H1 (cell line): Measurements from ENCODE around the gene VEPH1. TPM values are rescaled to one million over a fixed set of nuclear protein-coding genes. Genes with fewer than 3 reads are reported as not detected.

Source experiments
- CTCF ChIA-PET: fragments of 300-600 bp; sonication (Branson Sonifier 250); formaldehyde crosslinking; loops from one replicate; lab custom pipeline; 2021; ENCODE audit not compliant: partially characterized antibody; lab: Charles Lee
- POLR2A ChIA-PET: fragments of 300-600 bp; sonication (Branson Sonifier 250); formaldehyde crosslinking; loops from one replicate; lab custom pipeline; 2021; ENCODE audit warnings: inconsistent platforms; ENCODE audit not compliant: partially characterized antibody; lab: Charles Lee
- DNase-seq, 2 experiments: peaks; one replicate each; pipeline versions ENCODE4 v3.0.0 to v3.0.0-alpha.2; 2010 to 2022; ENCODE audit warnings: low spot score in 2 of 2, low read depth in 1 of 2, mixed read lengths in 1 of 2
- FAIRE-seq: peaks from 2 replicates; lab custom pipeline; 2011; peaks lifted over from hg19 to GRCh38; lab: Jason Lieb, UNC
- H2AFZ ChIP-seq: 2 replicates; pipeline ENCODE4 v1.8.1; 2012; ENCODE audit warnings: low read length, inconsistent platforms
- H2AK5ac ChIP-seq: 2 replicates; pipeline ENCODE4 v1.6.1; 2013; ENCODE audit warnings: low read depth, low read length
- H2BK120ac ChIP-seq: replicated peaks from 2 replicates; pipeline ENCODE3; 2013; ENCODE audit warnings: low read depth, low read length, inconsistent platforms
- H2BK12ac ChIP-seq: 2 replicates; pipeline ENCODE4 v1.6.1; 2013; ENCODE audit warnings: low read depth, low read length
- H2BK15ac ChIP-seq: 2 replicates; pipeline ENCODE4 v1.6.1; 2013; ENCODE audit warnings: low read length
- H2BK20ac ChIP-seq: 2 replicates; pipeline ENCODE4 v1.6.1; 2013; ENCODE audit warnings: low read length
- H2BK5ac ChIP-seq: 2 replicates; pipeline ENCODE4 v1.6.1; 2013; ENCODE audit warnings: low read depth, low read length
- H3K14ac ChIP-seq: 2 replicates; pipeline ENCODE4 v1.6.1; 2013; ENCODE audit warnings: inconsistent platforms; ENCODE audit not compliant: insufficient read length
- H3K18ac ChIP-seq: 2 replicates; pipeline ENCODE4 v1.6.1; 2013; ENCODE audit warnings: low read length; ENCODE audit errors: extremely low read depth
- H3K23ac ChIP-seq: 2 replicates; pipeline ENCODE4 v1.6.1; 2013; ENCODE audit warnings: inconsistent platforms; ENCODE audit not compliant: insufficient read length
- H3K23me2 ChIP-seq: 2 replicates; pipeline ENCODE4 v1.6.1; 2013; ENCODE audit warnings: low read depth, low read length
- H3K27ac ChIP-seq: 2 replicates; pipeline ENCODE4 v1.6.1; 2011; ENCODE audit warnings: low read depth, low read length, inconsistent platforms
- H3K27me3 ChIP-seq, 4 experiments: replicated peaks in 1 of 4; 1 replicate in 1 of 4; 2 replicates in 3 of 4; pipeline versions ENCODE4 v1.6.1 to v1.8.1; 2011 to 2013; ENCODE audit warnings: low read length in 3 of 4, mild to moderate bottlenecking in 3 of 4, inconsistent platforms in 2 of 4, mixed read lengths in 2 of 4, moderate library complexity in 1 of 4; ENCODE audit not compliant: control insufficient read depth in 3 of 4, insufficient read depth in 3 of 4; ENCODE audit errors: extremely low read depth in 1 of 4
- H3K36me3 ChIP-seq, 4 experiments: 2 replicates each; pipeline versions ENCODE4 v1.6.1 to v1.8.1; 2011 to 2013; ENCODE audit warnings: mild to moderate bottlenecking in 4 of 4, low read length in 3 of 4, moderate library complexity in 2 of 4, control low read depth in 1 of 4, inconsistent platforms in 1 of 4; ENCODE audit not compliant: insufficient read depth in 4 of 4, control insufficient read depth in 2 of 4
- H3K4ac ChIP-seq: replicated peaks from 2 replicates; pipeline ENCODE3; 2013; ENCODE audit warnings: low read length, low read depth, mixed read lengths, inconsistent platforms; ENCODE audit not compliant: insufficient read length
- H3K4me1 ChIP-seq, 4 experiments: replicated peaks in 1 of 4; 1 replicate in 1 of 4; 2 replicates in 3 of 4; pipeline versions ENCODE4 v1.6.1 to v1.8.1; 2011 to 2013; ENCODE audit warnings: low read length in 3 of 4, inconsistent platforms in 2 of 4, mixed read lengths in 1 of 4; ENCODE audit not compliant: insufficient read depth in 4 of 4, control insufficient read depth in 3 of 4
- H3K4me2 ChIP-seq, 2 experiments: 2 replicates each; pipeline versions ENCODE4 v1.6.1 to v1.8.1; 2011 to 2013; ENCODE audit warnings: low read depth in 2 of 2, low read length in 2 of 2, control low read depth in 1 of 2, inconsistent platforms in 1 of 2, mild to moderate bottlenecking in 1 of 2; ENCODE audit not compliant: insufficient read depth in 1 of 2
- H3K4me3 ChIP-seq, 4 experiments: fragments of 200-600, 300-600 bp in 1 of 4; sonication (generic), shearing (Covaris generic), sonication (Bioruptor Twin) in 1 of 4; 2 replicates each; pipeline versions ENCODE4 v1.5.1 to v1.8.1; 2011 to 2016; ENCODE audit warnings: low read length in 4 of 4, low read depth in 3 of 4, control low read depth in 2 of 4, inconsistent platforms in 2 of 4, mild to moderate bottlenecking in 2 of 4, mixed read lengths in 1 of 4, moderate library complexity in 1 of 4; ENCODE audit not compliant: insufficient read depth in 2 of 4; ENCODE audit errors: extremely low read depth in 1 of 4
- H3K56ac ChIP-seq: replicated peaks from 2 replicates; pipeline ENCODE3; 2013; ENCODE audit warnings: low read depth, mild to moderate bottlenecking, mixed read lengths, low read length, inconsistent platforms; ENCODE audit not compliant: insufficient read length
- H3K79me1 ChIP-seq: 2 replicates; pipeline ENCODE4 v1.6.1; 2013; ENCODE audit warnings: low read depth, low read length, control low read depth
- H3K79me2 ChIP-seq, 2 experiments: 2 replicates each; pipeline versions ENCODE4 v1.6.1 to v1.8.1; 2012 to 2013; ENCODE audit warnings: low read length in 2 of 2, mild to moderate bottlenecking in 2 of 2, inconsistent platforms in 1 of 2; ENCODE audit not compliant: insufficient read depth in 2 of 2, control insufficient read depth in 1 of 2
- H3K9ac ChIP-seq, 4 experiments: replicated peaks in 1 of 4; 1 replicate in 1 of 4; 2 replicates in 3 of 4; pipeline versions ENCODE4 v1.6.1 to v1.8.1; 2011 to 2013; ENCODE audit warnings: low read depth in 3 of 4, low read length in 3 of 4, control low read depth in 2 of 4, mild to moderate bottlenecking in 2 of 4, moderate library complexity in 2 of 4, inconsistent platforms in 1 of 4; ENCODE audit errors: extremely low read depth in 1 of 4
- H3K9me3 ChIP-seq, 2 experiments: 2 replicates each; pipeline versions ENCODE4 v1.6.1 to v1.8.1; 2012 to 2013; ENCODE audit warnings: mild to moderate bottlenecking in 2 of 2, moderate library complexity in 2 of 2, control low read depth in 1 of 2, inconsistent platforms in 1 of 2, low read depth in 1 of 2, low read length in 1 of 2, mixed read lengths in 1 of 2; ENCODE audit not compliant: insufficient read depth in 2 of 2
- H4K20me1 ChIP-seq, 2 experiments: replicated peaks in 1 of 2; 2 replicates each; pipeline versions ENCODE3 to v1.8.1; 2011 to 2013; ENCODE audit warnings: inconsistent platforms in 2 of 2, low read length in 2 of 2, mild to moderate bottlenecking in 1 of 2; ENCODE audit not compliant: insufficient read depth in 2 of 2, control insufficient read depth in 1 of 2
- H4K5ac ChIP-seq: 2 replicates; pipeline ENCODE4 v1.6.1; 2013; ENCODE audit warnings: low read length, low read depth, mixed read lengths, inconsistent platforms; ENCODE audit not compliant: insufficient read length
- H4K8ac ChIP-seq: 2 replicates; pipeline ENCODE4 v1.8.0; 2013; ENCODE audit warnings: mild to moderate bottlenecking, moderate library complexity, low read length, inconsistent platforms; ENCODE audit not compliant: insufficient read depth; ENCODE audit errors: extremely low read depth
- H4K91ac ChIP-seq: replicated peaks from 2 replicates; pipeline ENCODE3; 2013; ENCODE audit warnings: low read length, mixed read lengths, inconsistent platforms; ENCODE audit not compliant: insufficient read length
- ASH2L ChIP-seq: fragments of 200-600, 300-600 bp; sonication (generic); IDR thresholded peaks from one replicate; pipeline ENCODE4 v1.7.1; 2017; ENCODE audit warnings: low read length
- BRCA1 ChIP-seq: IDR thresholded peaks from 2 replicates; pipeline ENCODE4 v1.6.1; 2012; ENCODE audit warnings: low read depth, low read length, improper control_type of control experiment
- CEBPB ChIP-seq: IDR thresholded peaks from 2 replicates; pipeline ENCODE4 v1.6.1; 2012; ENCODE audit warnings: low read depth, low read length
- CHD2 ChIP-seq: IDR thresholded peaks from 2 replicates; pipeline ENCODE4 v1.6.1; 2012; ENCODE audit warnings: low read length, improper control_type of control experiment
- EZH2 ChIP-seq: fragments of 200-600 bp; sonication (generic); IDR thresholded peaks from 2 replicates; pipeline ENCODE4 v1.7.1; 2012; ENCODE audit warnings: low read depth, mild to moderate bottlenecking, moderate library complexity, low read length, inconsistent platforms; ENCODE audit not compliant: severe bottlenecking
- FOSL1 ChIP-seq: IDR thresholded peaks from 2 replicates; pipeline ENCODE4 v1.6.1; 2011; ENCODE audit warnings: mild to moderate bottlenecking, low read depth, low read length, moderate library complexity; ENCODE audit not compliant: insufficient read depth
- HDAC6 ChIP-seq: IDR thresholded peaks from one replicate; pipeline ENCODE4 v1.7.1; 2012; ENCODE audit warnings: low read depth, mild to moderate bottlenecking, inconsistent platforms, low read length, moderate library complexity
- JUN ChIP-seq: IDR thresholded peaks from 2 replicates; pipeline ENCODE4 v1.6.1; 2011; ENCODE audit warnings: low read depth, mild to moderate bottlenecking, improper control_type of control experiment, low read length
- KDM1A ChIP-seq: fragments of 200-600, 300-600 bp; sonication (generic); IDR thresholded peaks from 2 replicates; pipeline ENCODE4 v1.7.1; 2016; ENCODE audit warnings: mild to moderate bottlenecking, low read length, borderline replicate concordance
- MAFK ChIP-seq: IDR thresholded peaks from 2 replicates; pipeline ENCODE4 v1.6.1; 2012; ENCODE audit warnings: low read depth, mild to moderate bottlenecking, improper control_type of control experiment, low read length
- NRF1 ChIP-seq: IDR thresholded peaks from 2 replicates; pipeline ENCODE4 v1.6.1; 2011; ENCODE audit warnings: mild to moderate bottlenecking, low read depth, low read length, improper control_type of control experiment
- POLR2A ChIP-seq, 2 experiments: IDR thresholded peaks; 1 replicate in 1 of 2; 2 replicates in 1 of 2; pipeline ENCODE4 v1.6.1; 2011; ENCODE audit warnings: low read depth in 2 of 2, low read length in 2 of 2, mild to moderate bottlenecking in 2 of 2; ENCODE audit errors: control extremely low read depth in 1 of 2
- RNF2 ChIP-seq: fragments of 200-900, 300-1000 bp; sonication (generic); IDR thresholded peaks from 2 replicates; pipeline ENCODE4 v1.7.1; 2016; ENCODE audit warnings: borderline replicate concordance, low read depth, mild to moderate bottlenecking, antibody characterized with exemption, low read length; ENCODE audit not compliant: poor library complexity, severe bottlenecking; ENCODE audit errors: missing control alignments
- TAF7 ChIP-seq: optimal IDR thresholded peaks from 2 replicates; pipeline ENCODE3; 2011; ENCODE audit warnings: low read depth, mild to moderate bottlenecking, inconsistent platforms, low read length, moderate library complexity, borderline replicate concordance
- TCF12 ChIP-seq: IDR thresholded peaks from 2 replicates; pipeline ENCODE4 v1.6.1; 2011; ENCODE audit warnings: low read depth, mild to moderate bottlenecking, low read length
- YY1 ChIP-seq: IDR thresholded peaks from 2 replicates; pipeline ENCODE4 v1.6.1; 2011; ENCODE audit warnings: low read depth, mild to moderate bottlenecking, low read length
- WGBS, 2 experiments: shearing (Covaris generic) in 1 of 2; methylation state at CpG; one replicate each; pipeline versions ENCODE4 v1.1.6 to v1.1.7; 2013 to 2015; ENCODE audit warnings: low lambda C conversion rate in 2 of 2, mixed read lengths in 2 of 2, inconsistent platforms in 1 of 2, low coverage in 1 of 2, missing lambda C conversion rate in 1 of 2; ENCODE audit not compliant: insufficient replicate concordance in 2 of 2, insufficient coverage in 1 of 2, insufficient read length in 1 of 2; ENCODE audit errors: extremely low coverage in 1 of 2, missing lambda C conversion rate in 1 of 2; 5-methylcytosine and 5-hydroxymethylcytosine counted together
- polyA plus RNA-seq, 7 experiments: library from polyadenylated mRNA; depleted of rRNA in 3 of 7; stranded (reverse) in 5 of 7; unstranded in 2 of 7; fragments of >200 nt in 5 of 7; fragments of 200-250 nt in 2 of 7; gene quantifications; 1 replicate in 5 of 7; 2 replicates in 1 of 7; 4 replicates in 1 of 7; pipeline versions ENCODE4 v1.2.1 to v1.2.3, GENCODE V29; 2011 to 2013; ENCODE audit warnings: missing spikeins in 2 of 7, mixed read lengths in 2 of 7
- total RNA-seq: library from RNA; stranded (reverse); fragmentation: NEBNext Ultra II Directional; extraction: Animal tissue kit (Norgen Biotek cat#: 25700); gene quantifications from 2 replicates; pipeline ENCODE4 v1.2.1, GENCODE V29; 2021

Gene VEPH1
- total and polyA plus RNA-seq, 2 of the 8 experiments (the other 6 are each of a cell fraction or from before 2014, with no cell fraction given), result 12.0 to 18.3 TPM

- Histone ChIP-seq H3K14ac (no peak overlapping the region), H4K5ac (no peak overlapping the region), H3K4me3 (no peak overlapping the region), H2AK5ac (no peak overlapping the region), H2BK120ac (no peak overlapping the region), H3K4me2 (no peak overlapping the region), H2BK20ac (no peak overlapping the region), H4K8ac (no peak overlapping the region), H4K20me1 (no peaks in the 10 kb centered on the region), H3K18ac (no peak overlapping the region), H3K79me1 (no peaks in the 10 kb centered on the region), H2AFZ (no peak overlapping the region), H3K4me1 (no peaks in the 10 kb centered on the region), H3K79me2 (no peaks in the 10 kb centered on the region), H3K27ac (no peak overlapping the region), H3K23me2 (no peaks in the 10 kb centered on the region), H3K9me3 (no peaks in the 10 kb centered on the region), H3K27me3 (no peaks in the 10 kb centered on the region), H3K9ac (no peak overlapping the region), H3K4ac (no peak overlapping the region), H3K23ac (no peak overlapping the region), H2BK5ac (no peak overlapping the region), H2BK12ac (no peak overlapping the region), H3K36me3 (no peaks in the 10 kb centered on the region), H4K91ac (no peak overlapping the region), H3K56ac (no peak overlapping the region), H2BK15ac (no peak overlapping the region)
- 83% methylated on average over 3 of the region's 3 CpGs; no CpG with 5 or more reads in 1 of the 2 experiments for WGBS, 2 experiments
- no peak for FAIRE-seq
- POLR2A ChIA-PET, result interaction anchor here (1.3 kb wide), 1 partner anchor 78 kb away, joined by 6 read pairs; the partner anchor contains the start of gene CCNL1
- DNase-seq, result no peak
- CTCF ChIA-PET, result interaction anchor here (0.6 to 3.3 kb wide), 19 partner anchors 9 to 368 kb away, joined by 3 to 21 read pairs (median 3); no protein-coding TSS in a partner anchor
- TF ChIP-seq TCF12 (no peak), JUN (no peak), CHD2 (no peak), EZH2 (no peak), POLR2A (IDR thresholded peaks at IDR 0.05; ENCODE audit: control extremely low read depth in 1 of 2, low read depth in 2 of 2, low read length in 2 of 2) (no peak), CEBPB (no peak), BRCA1 (no peak), NRF1 (no peak), RNF2 (no peak), MAFK (no peak), FOSL1 (no peak), TAF7 (no peak), ASH2L (no peak), KDM1A (no peak), HDAC6 (no peak), YY1 (no peak)
Observed at GRCh38 chr3:157237886-157238285, 265.3 kb downstream of the VEPH1 start.
